Heart right ventricle (tissue), 16 donors: ENCODE data around the gene EN2. TPM values are rescaled to one million over a fixed set of nuclear protein-coding genes. Genes with fewer than 3 reads are reported as not detected.

Source experiments
- ATAC-seq, 8 donors: fragments of 200-7000 bp; cut with Tn5 transposase; one replicate each; pipeline ENCODE4 v1.9.1; 2020; ENCODE audit warnings: mild to moderate bottlenecking in 8 of 8, moderate library complexity in 8 of 8, moderate number of reproducible peaks in 1 of 8
- DNase-seq, 2 donors: peaks; one replicate each; pipeline ENCODE4 v3.0.0-alpha.2; 2020
- H3K27ac ChIP-seq, 10 donors: fragments of 200-600 bp; sonication (generic) in 2 of 10; one replicate each; pipeline versions ENCODE4 v1.5.0 to v1.8.0; 2020 to 2022; ENCODE audit warnings: mild to moderate bottlenecking in 3 of 10
- H3K27me3 ChIP-seq, 7 donors: fragments of 200-600 bp; one replicate each; pipeline ENCODE4 v1.8.0; 2021 to 2022; ENCODE audit warnings: mild to moderate bottlenecking in 2 of 7
- H3K36me3 ChIP-seq, 9 donors: fragments of 200-600 bp; sonication (generic) in 1 of 9; one replicate each; pipeline versions ENCODE4 v1.5.0 to v1.8.0; 2020 to 2022; ENCODE audit warnings: mild to moderate bottlenecking in 2 of 9
- H3K4me1 ChIP-seq, 9 donors: fragments of 200-600 bp; sonication (generic) in 1 of 9; one replicate each; pipeline versions ENCODE4 v1.5.0 to v1.8.0; 2020 to 2022; ENCODE audit warnings: mild to moderate bottlenecking in 4 of 9
- H3K4me3 ChIP-seq, 10 donors: fragments of 200-600 bp; sonication (generic) in 2 of 10; one replicate each; pipeline versions ENCODE4 v1.5.0 to v1.8.0; 2020 to 2022; ENCODE audit warnings: mild to moderate bottlenecking in 7 of 10, moderate library complexity in 2 of 10
- H3K9me3 ChIP-seq, 11 donors: fragments of 200-600 bp in 10 of 11; sonication (generic) in 2 of 11; one replicate each; pipeline versions ENCODE4 v1.5.0 to v1.8.0; 2013 to 2022; ENCODE audit warnings: mild to moderate bottlenecking in 2 of 11, control low read depth in 1 of 11, moderate library complexity in 1 of 11
- WGBS, 2 donors: extraction: QIAGEN DNeasy Blood & Tissue Kit; methylation state at CpG; one replicate each; pipeline ENCODE4 v1.1.7; 2013; ENCODE audit warnings: inconsistent platforms in 1 of 2; 5-methylcytosine and 5-hydroxymethylcytosine counted together
- intact Hi-C, 10 donors: fragments of 100-400 bp; cut with DNase I; formaldehyde crosslinking; loops; one replicate each; pipeline versions ENCODE4 v1.11.1 to v1.14.2; 2022
- polyA plus RNA-seq, 2 donors: library from polyadenylated mRNA; stranded (reverse); fragments of 200-250 nt; gene quantifications; one replicate each; pipeline ENCODE4 v1.2.3, GENCODE V29; 2013
- total RNA-seq, 10 donors: library from RNA; stranded (reverse); fragmentation: NEBNext Ultra II Directional in 3 of 10; extraction: Animal tissue kit (Norgen Biotek cat#: 25700) in 3 of 10; gene quantifications; one replicate each; pipeline versions ENCODE4 v1.2.1 to v1.2.4, GENCODE V29; 2021 to 2023
- TF ChIP-seq, protein P1 (sequence below), 9 donors: fragments of 200-600 bp; sonication (generic) in 2 of 9; IDR thresholded peaks; one replicate each; pipeline versions ENCODE4 v1.5.0 to v1.8.0; 2021 to 2022; ENCODE audit warnings: antibody characterized with exemption in 9 of 9, mild to moderate bottlenecking in 5 of 9, moderate library complexity in 1 of 9
- donor health status: Arrhythmogenic right ventricular cardiomyopathy.
- donor health status: ischemic (EF 13 %, LVEDD 7.1; RV severe dilation, severe dysfunction).
- donor health status: healthy with polysubstance abuse.
- donor health status: DM: no; HTN: yes; CAD: no.
- donor health status: DM: no; HTN: no; CAD: no.
- donor health status: ischemic (EF 25% LVEDD 6.9; RV normal size, moderate dysfunction).
- donor health status: ischemic (EF 25% LVEDD 5.7; RV mildly dilated, moderate dysfunction).
- donor health status: healthy.
- donor health status: DM: yes; HTN: yes; CAD: no.
- donor health status: Ischemic cardiomyopathy.
- donor health status: ischemic (EF 35%, LVEDD 5.7; RV mildly dilated, moderate dysfunction).
- donor health status: nonischemic (EF 11% LVEDD 7.7; RV severe dilation, severe dysfunction).
- donor health status: DM: yes; HTN: yes; CAD: no.
- donor health status: PGD.
- donor health status: ischemic (EF 29% LVEDD 5.4; RV normal size, mild dysfunction).
- donor health status: nonischemic (EF 23%, LVEDD 6.1; RV moderate dilation, normal function).

The EN2 gene
- total and polyA plus RNA-seq, 12 donors, result 0.01 to 0.08 (median 0.07) TPM; not detected in 8

DNA sequence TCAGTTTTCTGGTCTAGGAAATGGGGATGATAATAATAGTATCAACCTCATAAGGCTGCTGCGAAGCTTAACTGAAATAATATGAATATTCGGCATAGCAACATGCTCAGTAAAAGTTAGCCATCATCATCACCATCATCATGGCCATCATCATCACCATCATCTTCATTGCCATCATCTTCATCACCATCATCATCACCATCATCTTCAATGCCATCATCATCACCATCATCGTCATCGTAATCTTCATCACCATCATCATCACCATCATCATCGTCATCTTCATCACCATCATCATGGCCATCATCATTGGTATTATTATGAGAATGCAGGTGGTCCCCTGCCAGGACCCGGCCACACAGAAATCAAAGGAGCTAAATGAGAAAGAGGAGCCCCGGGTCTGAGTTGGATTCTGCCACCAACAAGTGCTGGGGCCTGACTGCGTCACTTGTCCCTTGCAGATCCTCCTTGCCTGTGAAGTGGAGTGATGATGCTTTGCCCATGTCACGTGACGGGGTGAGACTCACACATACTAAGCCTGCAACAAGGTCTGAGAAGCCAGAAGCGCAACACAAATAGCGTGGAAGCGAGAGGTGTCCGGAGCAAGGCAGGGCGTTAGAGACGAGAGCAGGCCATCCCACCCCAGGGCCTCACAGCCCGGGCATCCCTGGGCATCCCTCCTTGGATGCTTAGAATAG is 46.1 kb upstream of the EN2 start:
- WGBS, 2 donors, result 90 to 91% methylated on average over 17 of the region's 17 CpGs
- no peak overlapping the region for H3K4me3 ChIP-seq
- ATAC-seq (no peak), DNase-seq (no peak)
- H3K4me1 ChIP-seq, result no peaks in the 10 kb centered on the region
- H3K27me3 ChIP-seq, result peaks cover 0 to 52% (median 46%) of the 10 kb centered on the region in 7 donors
- no peak overlapping the region for H3K27ac ChIP-seq
- intact Hi-C loops, result no loop called here
- H3K9me3 ChIP-seq, result no peaks in the 10 kb centered on the region
- no peaks in the 10 kb centered on the region for H3K36me3 ChIP-seq
- TF ChIP-seq, protein P1, sequence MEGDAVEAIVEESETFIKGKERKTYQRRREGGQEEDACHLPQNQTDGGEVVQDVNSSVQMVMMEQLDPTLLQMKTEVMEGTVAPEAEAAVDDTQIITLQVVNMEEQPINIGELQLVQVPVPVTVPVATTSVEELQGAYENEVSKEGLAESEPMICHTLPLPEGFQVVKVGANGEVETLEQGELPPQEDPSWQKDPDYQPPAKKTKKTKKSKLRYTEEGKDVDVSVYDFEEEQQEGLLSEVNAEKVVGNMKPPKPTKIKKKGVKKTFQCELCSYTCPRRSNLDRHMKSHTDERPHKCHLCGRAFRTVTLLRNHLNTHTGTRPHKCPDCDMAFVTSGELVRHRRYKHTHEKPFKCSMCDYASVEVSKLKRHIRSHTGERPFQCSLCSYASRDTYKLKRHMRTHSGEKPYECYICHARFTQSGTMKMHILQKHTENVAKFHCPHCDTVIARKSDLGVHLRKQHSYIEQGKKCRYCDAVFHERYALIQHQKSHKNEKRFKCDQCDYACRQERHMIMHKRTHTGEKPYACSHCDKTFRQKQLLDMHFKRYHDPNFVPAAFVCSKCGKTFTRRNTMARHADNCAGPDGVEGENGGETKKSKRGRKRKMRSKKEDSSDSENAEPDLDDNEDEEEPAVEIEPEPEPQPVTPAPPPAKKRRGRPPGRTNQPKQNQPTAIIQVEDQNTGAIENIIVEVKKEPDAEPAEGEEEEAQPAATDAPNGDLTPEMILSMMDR (IDR thresholded peaks at IDR 0.05), result no peak

DNA sequence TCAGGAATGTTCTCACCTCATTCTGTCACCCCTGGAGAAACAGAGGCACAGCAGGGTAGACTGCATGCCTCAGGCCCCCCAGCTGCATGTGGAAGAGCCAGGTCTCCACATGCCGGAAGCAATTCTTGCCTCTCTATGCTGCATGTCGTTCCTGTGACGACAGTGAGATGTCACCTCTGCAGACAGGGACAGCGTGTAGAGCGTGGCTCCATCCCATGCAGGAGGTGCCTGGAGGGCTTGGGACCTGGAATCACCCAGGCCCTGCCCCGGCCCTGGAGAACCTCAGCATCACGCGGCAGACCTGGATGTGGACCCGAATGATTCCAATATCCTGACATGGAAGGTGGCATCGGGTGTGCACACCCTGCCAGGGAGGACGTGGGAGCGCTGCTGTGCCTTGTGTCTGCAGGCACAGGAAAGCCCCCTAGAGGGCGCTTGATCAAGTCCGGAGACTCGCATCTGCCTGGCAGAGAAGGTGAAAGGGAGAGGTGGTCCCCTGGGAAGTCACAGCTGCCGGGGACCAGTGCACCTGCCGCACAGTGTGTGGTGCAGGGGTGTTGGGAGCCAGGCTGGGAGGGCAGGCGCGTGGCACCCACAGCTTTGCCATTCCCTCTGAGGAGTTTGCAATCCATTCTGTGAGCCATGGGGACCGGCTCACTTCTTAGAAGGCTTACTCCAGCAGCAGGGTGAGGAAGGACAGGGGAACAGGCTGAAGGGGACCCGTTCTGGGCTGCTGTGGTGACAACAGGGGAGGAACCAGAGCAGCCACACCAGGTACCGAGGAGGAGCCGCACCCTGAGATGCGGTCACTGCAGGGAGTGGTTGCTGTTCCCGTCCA is 45.3 kb upstream of the EN2 start:
- Histone ChIP-seq H3K4me1 (no peaks in the 10 kb centered on the region), H3K4me3 (no peak overlapping the region), H3K27ac (no peak overlapping the region), H3K9me3 (no peaks in the 10 kb centered on the region), H3K36me3 (no peaks in the 10 kb centered on the region), H3K27me3 (peaks cover 0 to 60% (median 53%) of the 10 kb centered on the region in 7 donors)
- ATAC-seq, result peak in 4 of 8 donors; percentile 44 to 74 (median 59)
- 38 to 39% methylated on average over 25 of the region's 25 CpGs for WGBS, 2 donors
- intact Hi-C loops, result no loop called here
- TF ChIP-seq, protein P1 (IDR thresholded peaks at IDR 0.05), result peak; percentile 17 to 74 (median 57)
- DNase-seq, result peak in 1 of 2 donors; percentile 15

DNA sequence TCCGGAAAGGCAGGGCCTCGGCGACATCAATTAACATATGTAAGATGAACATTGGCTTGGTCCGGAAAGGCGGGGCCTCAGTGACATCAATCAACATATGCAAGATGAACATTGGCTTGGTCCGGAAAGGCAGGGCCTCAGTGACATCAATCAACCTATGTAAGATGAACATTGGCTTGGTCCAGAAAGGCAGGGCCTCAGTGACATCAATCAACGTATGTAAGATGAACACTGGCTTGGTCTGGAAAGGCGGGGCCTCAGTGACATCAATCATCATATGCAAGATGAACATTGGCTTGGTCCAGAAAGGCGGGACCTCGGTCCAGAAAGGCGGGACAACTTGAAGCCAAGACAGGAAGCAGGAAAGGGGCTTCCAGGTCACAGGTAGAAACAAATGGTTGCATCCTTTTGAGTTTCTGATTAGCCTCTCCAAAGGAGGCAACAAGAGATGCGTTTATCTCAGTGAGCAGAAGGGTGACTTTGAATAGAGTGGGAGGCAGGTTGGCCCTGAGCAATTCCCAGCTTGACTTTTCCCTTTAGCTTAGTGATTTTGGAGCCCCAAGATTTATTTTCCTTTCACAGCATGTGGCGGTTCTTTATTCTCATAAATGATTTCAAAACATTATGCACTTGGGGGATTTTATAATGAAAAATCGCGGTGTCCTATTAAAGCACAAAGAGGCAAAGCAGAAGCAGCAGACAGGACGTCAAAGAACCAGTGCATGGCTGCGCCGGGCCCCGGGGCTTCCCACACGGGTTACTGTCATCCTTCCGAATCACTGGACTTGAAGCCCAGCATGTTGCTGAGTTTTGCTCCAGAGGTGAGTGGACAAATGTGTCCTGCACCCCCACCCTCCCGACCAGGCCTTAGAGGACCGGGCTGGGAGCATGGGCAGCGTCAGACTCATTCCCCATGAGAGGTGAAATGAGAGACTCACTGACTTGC is 43.1 kb upstream of the EN2 start:
- no peak for ATAC-seq
- Histone ChIP-seq H3K27ac (no peak overlapping the region), H3K9me3 (no peaks in the 10 kb centered on the region), H3K27me3 (peaks cover 0 to 68% (median 57%) of the 10 kb centered on the region in 7 donors), H3K4me1 (no peaks in the 10 kb centered on the region), H3K36me3 (no peaks in the 10 kb centered on the region), H3K4me3 (no peak overlapping the region)
- DNase-seq, result no peak
- intact Hi-C loops, result no loop called here
- TF ChIP-seq, protein P1 (IDR thresholded peaks at IDR 0.05), result no peak
- 84 to 85% methylated on average over 24 of the region's 24 CpGs for WGBS, 2 donors
